Astrocyte of the spinal cord (primary cell): ENCODE measurements around the gene RAB39A.
"Not testable (repeated sequence)": the region's sequence is repeated elsewhere in the genome, so short reads cannot be mapped to it uniquely, and the experiment has no call there.

Experiments used
- DNase-seq: peaks from one replicate; pipeline ENCODE4 v3.0.0; 2011; ENCODE audit warnings: low read depth, low spot score
- H3K4me3 ChIP-seq: 2 replicates; pipeline ENCODE4 v1.5.1; 2011; ENCODE audit warnings: low read depth, mild to moderate bottlenecking, low read length, moderate library complexity
- CTCF ChIP-seq: IDR thresholded peaks from 2 replicates; pipeline ENCODE4 v1.5.1; 2012; ENCODE audit warnings: low read depth, mild to moderate bottlenecking, low read length, inconsistent platforms
- in situ Hi-C: cut with HindIII; loops from 2 replicates; pipeline ENCODE4 v1.10.0; 2017; ENCODE audit warnings: low sequenced_read_pairs

Gene RAB39A

GRCh38 chr11:107928046-107928766 lies at the start of gene RAB39A:
RAB39A (plus strand) TSS chr11:107928448; CDS start chr11:107928569, 121 bp downstream.
- DNase-seq = peak; percentile 93
- H3K4me3 ChIP-seq = peak within 1 kb of the TSS; percentile 37
- no peak for TF ChIP-seq CTCF
- in situ Hi-C loops = no loop called here

GRCh38 chr11:107881471-107881870 lies 46.8 kb upstream of the RAB39A start:
- in situ Hi-C loops, H3K4me3 ChIP-seq, DNase-seq: not testable (repeated sequence)

- no peak overlapping the region for H3K4me3 ChIP-seq
- DNase-seq = no peak
- no peak for TF ChIP-seq CTCF
- in situ Hi-C loops = no loop called here
These were observed 46.0 kb upstream of the RAB39A start for GRCh38 chr11:107882095-107882820.

- TF ChIP-seq CTCF = peak; percentile 68
- in situ Hi-C loops = no loop called here
- DNase-seq = peak; percentile 59
- H3K4me3 ChIP-seq = no peak overlapping the region
These were observed 30.0 kb upstream of the RAB39A start for GRCh38 chr11:107898270-107898669.

- no peak for DNase-seq
- in situ Hi-C loops = no loop called here
- no peak for TF ChIP-seq CTCF
- H3K4me3 ChIP-seq = no peak overlapping the region
These were observed 20.0 kb upstream of the RAB39A start for GRCh38 chr11:107908211-107908610.

GRCh38 chr11:107912415-107912814 lies 15.8 kb upstream of the RAB39A start:
- DNase-seq, in situ Hi-C loops, H3K4me3 ChIP-seq: not testable (repeated sequence)

GRCh38 chr11:107915229-107915628 lies 13.0 kb upstream of the RAB39A start:
- no peak for DNase-seq
- no peak overlapping the region for H3K4me3 ChIP-seq
- TF ChIP-seq CTCF = no peak
- in situ Hi-C loops = no loop called here
